ENCODE data around the gene ZNF655.
A peak's percentile ranks its signal among the peaks of the same experiment; 100 is the strongest.

The ZNF655 gene

GRCh38 chr7:99607548-99607947 lies 49.1 kb downstream of the ZNF655 start:
- TF ChIP-seq YY1 (IDR thresholded peaks at IDR 0.05; ENCODE audit: low read depth) (no peak), EP300 (IDR thresholded peaks at IDR 0.05; ENCODE audit: borderline replicate concordance) (no peak), FOXM1 (IDR thresholded peaks at IDR 0.05; ENCODE audit: borderline replicate concordance, low read depth) (no peak), USF1 (IDR thresholded peaks at IDR 0.05) (no peak), TEAD4 (IDR thresholded peaks at IDR 0.05) (no peak), RAD21 (IDR thresholded peaks at IDR 0.05; ENCODE audit: low read depth) (no peak), TCF12 (IDR thresholded peaks at IDR 0.05; ENCODE audit: low read depth) (no peak), CREB1 (IDR thresholded peaks at IDR 0.05; ENCODE audit: low read depth) (no peak), EGR1 (IDR thresholded peaks at IDR 0.05) (no peak), NFIC (IDR thresholded peaks at IDR 0.05) (no peak), TAF1 (IDR thresholded peaks at IDR 0.05; ENCODE audit: low read depth) (no peak), MAX (IDR thresholded peaks at IDR 0.05) (no peak), ZBTB7A (IDR thresholded peaks at IDR 0.05; ENCODE audit: low read depth) (no peak), CEBPB (IDR thresholded peaks at IDR 0.05) (no peak), REST (IDR thresholded peaks at IDR 0.05; ENCODE audit: low read depth) (no peak)

- TF ChIP-seq FOXM1 (IDR thresholded peaks at IDR 0.05; ENCODE audit: borderline replicate concordance, low read depth) (no peak), RAD21 (IDR thresholded peaks at IDR 0.05; ENCODE audit: low read depth) (no peak), TCF12 (IDR thresholded peaks at IDR 0.05; ENCODE audit: low read depth) (no peak), YY1 (IDR thresholded peaks at IDR 0.05; ENCODE audit: low read depth) (no peak), MAX (IDR thresholded peaks at IDR 0.05) (no peak), NFIC (IDR thresholded peaks at IDR 0.05) (no peak), EP300 (IDR thresholded peaks at IDR 0.05; ENCODE audit: borderline replicate concordance) (no peak), CREB1 (IDR thresholded peaks at IDR 0.05; ENCODE audit: low read depth) (no peak), TAF1 (IDR thresholded peaks at IDR 0.05; ENCODE audit: low read depth) (no peak), USF1 (IDR thresholded peaks at IDR 0.05) (no peak)
Measured at GRCh38 chr7:99614495-99614894, 56.1 kb downstream of the ZNF655 start.

GRCh38 chr7:99615989-99616358 lies 57.5 kb downstream of the ZNF655 start:
- TF ChIP-seq USF1 (IDR thresholded peaks at IDR 0.05), result no peak
- TF ChIP-seq NFIC (IDR thresholded peaks at IDR 0.05), result no peak
- TF ChIP-seq CREB1 (IDR thresholded peaks at IDR 0.05; ENCODE audit: low read depth), result no peak
- no peak for TF ChIP-seq RAD21 (IDR thresholded peaks at IDR 0.05; ENCODE audit: low read depth)
- no peak for TF ChIP-seq TEAD4 (IDR thresholded peaks at IDR 0.05)
- TF ChIP-seq MAX (IDR thresholded peaks at IDR 0.05), result no peak
- no peak for TF ChIP-seq FOXM1 (IDR thresholded peaks at IDR 0.05; ENCODE audit: borderline replicate concordance, low read depth)
- no peak for TF ChIP-seq EGR1 (IDR thresholded peaks at IDR 0.05)
- no peak for TF ChIP-seq TAF1 (IDR thresholded peaks at IDR 0.05; ENCODE audit: low read depth)
- no peak for TF ChIP-seq CEBPB (IDR thresholded peaks at IDR 0.05)
- no peak for TF ChIP-seq ZBTB7A (IDR thresholded peaks at IDR 0.05; ENCODE audit: low read depth)
- TF ChIP-seq YY1 (IDR thresholded peaks at IDR 0.05; ENCODE audit: low read depth), result no peak
- no peak for TF ChIP-seq TCF12 (IDR thresholded peaks at IDR 0.05; ENCODE audit: low read depth)
- TF ChIP-seq REST (IDR thresholded peaks at IDR 0.05; ENCODE audit: low read depth), result no peak
- no peak for TF ChIP-seq EP300 (IDR thresholded peaks at IDR 0.05; ENCODE audit: borderline replicate concordance)

- TF ChIP-seq EP300 (IDR thresholded peaks at IDR 0.05; ENCODE audit: borderline replicate concordance), result peak; percentile 20; the same call in 1 of the 2 replicates
- no peak; the same call in 1 of the 2 replicates for TF ChIP-seq TCF12 (IDR thresholded peaks at IDR 0.05; ENCODE audit: low read depth)
- TF ChIP-seq ZBTB7A (IDR thresholded peaks at IDR 0.05; ENCODE audit: low read depth), result peak; percentile 91
- TF ChIP-seq CREB1 (IDR thresholded peaks at IDR 0.05; ENCODE audit: low read depth), result peak; percentile 73; the same call in 1 of the 2 replicates
- peak; percentile 96 for TF ChIP-seq TAF1 (IDR thresholded peaks at IDR 0.05; ENCODE audit: low read depth)
- peak; percentile 52 for TF ChIP-seq RAD21 (IDR thresholded peaks at IDR 0.05; ENCODE audit: low read depth)
- peak; percentile 44; the same call in 1 of the 2 replicates for TF ChIP-seq USF1 (IDR thresholded peaks at IDR 0.05)
- no peak for TF ChIP-seq FOXM1 (IDR thresholded peaks at IDR 0.05; ENCODE audit: borderline replicate concordance, low read depth)
- peak; percentile 60 for TF ChIP-seq MAX (IDR thresholded peaks at IDR 0.05)
- TF ChIP-seq REST (IDR thresholded peaks at IDR 0.05; ENCODE audit: low read depth), result no peak
Measured at GRCh38 chr7:99616359-99617191, 58.1 kb downstream of the ZNF655 start, which contains the start of gene ZSCAN25. ZSCAN25 (plus strand) TSS chr7:99616946; CDS start chr7:99619607, 2,661 bp downstream.
